Dendritic cell treated with granulocyte-macrophage colony-stimulating factor and Interleukin-4, amounts not matched to agents 40 ng/mL and 50 ng/mL, for 4 days (primary cell): ENCODE data around the gene ANKS6.

Experiments
- H3K27ac Mint-ChIP-seq: one replicate; pipeline ENCODE4 v1.8.0; 2022; ENCODE audit warnings: mild to moderate bottlenecking, mixed read lengths
- H3K27me3 Mint-ChIP-seq: one replicate; pipeline ENCODE4 v1.8.0; 2022; ENCODE audit warnings: mild to moderate bottlenecking, mixed read lengths
- H3K36me3 Mint-ChIP-seq: one replicate; pipeline ENCODE4 v1.8.0; 2022; ENCODE audit warnings: low read depth, mixed read lengths
- H3K4me1 Mint-ChIP-seq: one replicate; pipeline ENCODE4 v1.8.0; 2022; ENCODE audit warnings: low read depth, mixed read lengths
- H3K4me3 Mint-ChIP-seq: one replicate; pipeline ENCODE4 v1.8.0; 2022; ENCODE audit warnings: mild to moderate bottlenecking, moderate library complexity, mixed read lengths
- H3K9me3 Mint-ChIP-seq: one replicate; pipeline ENCODE4 v1.8.0; 2022; ENCODE audit warnings: mixed read lengths
- intact Hi-C: fragments of 100-400 bp; cut with micrococcal nuclease; formaldehyde crosslinking; loops from one replicate; pipeline ENCODE4 v1.15.0; 2022

Gene ANKS6

GRCh38 chr9:98709968-98710965 is 86.1 kb downstream of the ANKS6 start:
- Mint-ChIP-seq H3K4me3 (no peak overlapping the region), H3K4me1 (no peaks in the 10 kb centered on the region), H3K9me3 (no peaks in the 10 kb centered on the region), H3K27ac (no peak overlapping the region), H3K27me3 (peaks cover 71% of the 10 kb centered on the region), H3K36me3 (no peaks in the 10 kb centered on the region)
- intact Hi-C loops = no loop called here

- Mint-ChIP-seq H3K4me3 (no peak within 1 kb of the TSS), H3K4me1 (no peaks in the 10 kb centered on the region), H3K36me3 (no peaks in the 10 kb centered on the region), H3K27ac (no peak within 1 kb of the TSS), H3K9me3 (no peaks in the 10 kb centered on the region), H3K27me3 (peaks cover 72% of the 10 kb centered on the region)
- intact Hi-C loops = no loop called here
Observed at GRCh38 chr9:98708933-98709911, 87.1 kb downstream of the ANKS6 start, which contains the start of gene GABBR2. Gene GABBR2, minus strand, starts transcription at chr9:98708935. Its CDS starts 198 bp downstream, at chr9:98708737.

DNA sequence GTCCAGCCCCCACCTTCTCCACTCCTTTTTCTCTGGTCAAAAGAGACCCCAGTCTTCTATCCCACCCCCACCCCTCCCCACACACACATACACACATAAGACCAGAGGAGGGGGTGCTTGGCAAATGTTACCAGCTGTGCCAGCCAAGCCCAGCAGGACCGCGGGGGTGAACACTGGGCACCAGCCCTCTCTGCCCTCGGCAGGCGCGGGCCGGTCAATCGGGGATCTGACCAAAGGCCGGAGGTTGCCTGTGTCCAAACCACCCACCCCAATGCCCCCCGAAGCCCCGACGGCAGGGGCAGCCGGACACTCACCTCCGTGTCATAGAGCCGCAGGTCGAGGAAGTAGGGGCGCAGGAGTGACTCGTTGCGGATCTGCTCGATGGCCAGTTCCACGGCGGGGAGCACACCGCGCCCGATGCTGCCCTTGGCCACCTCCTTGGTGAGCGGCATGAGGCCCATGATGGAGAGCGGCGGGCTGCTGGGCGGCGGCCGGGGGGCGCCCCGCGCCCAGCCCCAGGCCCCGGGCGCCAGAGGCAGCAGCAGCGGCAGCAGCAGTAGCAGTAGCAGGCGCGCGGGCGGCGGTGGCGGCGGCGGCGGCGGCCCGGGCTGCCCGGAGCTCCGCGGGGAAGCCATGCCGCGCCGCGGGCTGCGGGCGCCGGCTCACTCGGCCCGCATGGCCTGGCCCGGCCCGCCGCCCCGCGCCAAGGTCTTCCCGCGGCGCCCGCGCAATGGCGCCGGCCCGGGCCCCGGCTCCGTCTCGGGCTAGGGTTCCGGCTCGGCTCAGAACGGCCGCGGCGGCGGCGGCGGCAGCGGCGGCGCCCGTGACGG is 88.0 kb downstream of the ANKS6 start:
- Mint-ChIP-seq H3K4me1 (no peaks in the 10 kb centered on the region), H3K27ac (no peak overlapping the region), H3K27me3 (peaks cover 75% of the 10 kb centered on the region), H3K4me3 (no peak overlapping the region), H3K36me3 (no peaks in the 10 kb centered on the region), H3K9me3 (no peaks in the 10 kb centered on the region)
- intact Hi-C loops = no loop called here

GRCh38 chr9:98707166-98708102 is 88.9 kb downstream of the ANKS6 start:
- H3K9me3 Mint-ChIP-seq = no peaks in the 10 kb centered on the region
- H3K27ac Mint-ChIP-seq = no peak overlapping the region
- no peaks in the 10 kb centered on the region for H3K36me3 Mint-ChIP-seq
- intact Hi-C loops = loop anchor here (2.0 kb wide), 1 partner anchor 171 kb away; no protein-coding TSS in a partner anchor
- H3K4me3 Mint-ChIP-seq = no peak overlapping the region
- H3K27me3 Mint-ChIP-seq = peaks cover 80% of the 10 kb centered on the region
- H3K4me1 Mint-ChIP-seq = no peaks in the 10 kb centered on the region

GRCh38 chr9:98706651-98707165 is 89.6 kb downstream of the ANKS6 start:
- Mint-ChIP-seq H3K4me1 (no peaks in the 10 kb centered on the region), H3K27ac (no peak overlapping the region), H3K36me3 (no peaks in the 10 kb centered on the region), H3K4me3 (no peak overlapping the region), H3K9me3 (no peaks in the 10 kb centered on the region), H3K27me3 (peaks cover 79% of the 10 kb centered on the region)
- intact Hi-C loops = loop anchor here (2.0 kb wide), 1 partner anchor 170 kb away; no protein-coding TSS in a partner anchor

DNA sequence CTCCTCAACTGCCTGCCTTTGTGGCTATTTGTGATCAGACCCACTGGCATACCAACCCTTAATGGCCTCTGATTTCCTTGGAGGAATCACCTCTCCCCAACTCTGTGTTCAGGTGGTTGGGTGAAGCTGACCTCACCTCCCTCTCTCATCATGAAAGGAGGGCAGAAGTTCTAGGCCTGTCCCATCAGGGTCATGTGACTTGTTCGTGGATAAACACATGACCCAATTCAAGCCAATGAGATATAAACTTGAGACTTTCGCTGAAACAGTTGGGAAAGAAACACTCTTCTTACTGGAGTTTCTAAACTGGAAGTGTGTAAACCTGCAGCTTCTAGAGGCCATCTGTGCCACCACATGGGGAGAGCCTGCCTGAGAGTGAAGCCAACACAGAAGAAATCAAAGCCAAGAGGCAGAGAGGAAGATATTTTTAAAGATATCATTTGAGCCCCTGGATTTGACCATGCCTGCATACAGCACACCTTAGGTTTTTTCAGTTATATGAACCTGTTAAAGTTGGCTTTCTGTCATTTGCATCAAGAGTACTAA is 93.4 kb downstream of the ANKS6 start:
- no peaks in the 10 kb centered on the region for H3K36me3 Mint-ChIP-seq
- H3K27me3 Mint-ChIP-seq = peaks cover 58% of the 10 kb centered on the region
- no peak overlapping the region for H3K4me3 Mint-ChIP-seq
- no peaks in the 10 kb centered on the region for H3K9me3 Mint-ChIP-seq
- no peaks in the 10 kb centered on the region for H3K4me1 Mint-ChIP-seq
- intact Hi-C loops = no loop called here
- no peak overlapping the region for H3K27ac Mint-ChIP-seq

GRCh38 chr9:98702340-98702739 is 94.0 kb downstream of the ANKS6 start:
- intact Hi-C loops = no loop called here
- Mint-ChIP-seq H3K4me1 (no peaks in the 10 kb centered on the region), H3K4me3 (no peak overlapping the region), H3K36me3 (no peaks in the 10 kb centered on the region), H3K27ac (no peak overlapping the region), H3K9me3 (no peaks in the 10 kb centered on the region), H3K27me3 (peaks cover 53% of the 10 kb centered on the region)

GRCh38 chr9:98701576-98701975 is 94.8 kb downstream of the ANKS6 start:
- Mint-ChIP-seq H3K4me3 (no peak overlapping the region), H3K27me3 (peaks cover 47% of the 10 kb centered on the region), H3K36me3 (no peaks in the 10 kb centered on the region), H3K9me3 (no peaks in the 10 kb centered on the region), H3K27ac (no peak overlapping the region), H3K4me1 (no peaks in the 10 kb centered on the region)
- intact Hi-C loops = no loop called here

DNA sequence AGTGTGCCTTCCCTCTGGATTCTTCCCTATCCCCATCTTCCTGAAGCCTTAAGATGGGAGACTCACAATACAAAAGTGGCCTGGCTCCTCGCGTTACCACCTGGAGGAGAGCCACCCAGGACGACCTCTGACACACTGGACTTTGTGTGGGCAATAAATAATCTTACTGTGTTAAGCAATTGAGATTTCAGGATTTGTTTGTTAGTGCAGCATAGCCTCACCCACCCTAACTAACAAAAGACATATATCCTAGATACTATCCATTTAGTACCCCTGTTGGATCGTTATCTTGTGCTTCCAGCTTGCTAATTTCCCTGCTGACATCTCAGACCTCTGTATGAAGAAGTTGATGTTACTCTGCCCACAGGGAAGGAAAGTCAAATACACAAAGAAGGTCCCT is 95.6 kb downstream of the ANKS6 start:
- no peak overlapping the region for H3K27ac Mint-ChIP-seq
- H3K4me3 Mint-ChIP-seq = no peak overlapping the region
- H3K9me3 Mint-ChIP-seq = no peaks in the 10 kb centered on the region
- peaks cover 44% of the 10 kb centered on the region for H3K27me3 Mint-ChIP-seq
- no peaks in the 10 kb centered on the region for H3K4me1 Mint-ChIP-seq
- no peaks in the 10 kb centered on the region for H3K36me3 Mint-ChIP-seq
- intact Hi-C loops = no loop called here

GRCh38 chr9:98698856-98699255 is 97.5 kb downstream of the ANKS6 start:
- no peaks in the 10 kb centered on the region for H3K4me1 Mint-ChIP-seq
- no peak overlapping the region for H3K27ac Mint-ChIP-seq
- H3K4me3 Mint-ChIP-seq = no peak overlapping the region
- intact Hi-C loops = no loop called here
- H3K27me3 Mint-ChIP-seq = peaks cover 29% of the 10 kb centered on the region
- H3K36me3 Mint-ChIP-seq = no peaks in the 10 kb centered on the region
- H3K9me3 Mint-ChIP-seq = no peaks in the 10 kb centered on the region

GRCh38 chr9:98694943-98695342 is 101.4 kb downstream of the ANKS6 start:
- Mint-ChIP-seq H3K4me3 (no peak overlapping the region), H3K9me3 (no peaks in the 10 kb centered on the region)
- intact Hi-C loops = no loop called here

DNA sequence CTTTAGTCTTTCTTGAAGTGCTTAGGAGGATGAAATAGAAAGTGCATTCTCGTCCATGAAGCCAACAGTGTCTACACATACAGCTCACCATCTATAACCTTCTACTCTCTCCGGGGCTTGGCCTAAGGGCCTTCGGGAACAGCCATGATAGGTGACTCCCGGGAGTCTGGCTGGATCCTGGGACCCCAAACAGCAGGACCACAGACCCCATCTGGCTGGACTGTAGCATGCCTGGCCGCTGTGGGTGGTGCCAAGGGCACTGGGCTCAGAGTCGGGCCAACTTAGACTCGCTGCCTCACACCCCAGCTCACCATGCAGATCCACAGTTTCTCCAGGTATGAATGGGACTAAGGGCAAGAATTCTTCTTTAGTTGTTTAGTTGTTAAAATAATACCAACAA is 104.0 kb downstream of the ANKS6 start:
- no peaks in the 10 kb centered on the region for H3K9me3 Mint-ChIP-seq
- no peak overlapping the region for H3K27ac Mint-ChIP-seq
- peaks cover 11% of the 10 kb centered on the region for H3K27me3 Mint-ChIP-seq
- H3K4me3 Mint-ChIP-seq = no peak overlapping the region
- no peaks in the 10 kb centered on the region for H3K36me3 Mint-ChIP-seq
- H3K4me1 Mint-ChIP-seq = no peaks in the 10 kb centered on the region
- intact Hi-C loops = no loop called here

More at GRCh38 chr9:98694943-98695342, 101.4 kb downstream of the ANKS6 start:
- Mint-ChIP-seq H3K27ac (no peak overlapping the region), H3K4me1 (no peaks in the 10 kb centered on the region), H3K36me3 (no peaks in the 10 kb centered on the region), H3K27me3 (peaks cover 14% of the 10 kb centered on the region)
